Upper lobe of left lung (tissue), 6 donors: ENCODE data around the gene CNOT3. TPM values are rescaled to one million over a fixed set of nuclear protein-coding genes. Genes with fewer than 3 reads are reported as not detected.
"Not testable (repeated sequence)": the region's sequence is repeated elsewhere in the genome, so short reads cannot be mapped to it uniquely, and the experiment has no call there.

Source experiments
- ATAC-seq, 2 donors: fragments of 200-7000 bp; cut with Tn5 transposase; one replicate each; pipeline ENCODE4 v1.9.1; 2022; ENCODE audit warnings: mild to moderate bottlenecking in 2 of 2, moderate library complexity in 2 of 2; ENCODE audit not compliant: low FRiP score in 2 of 2
- DNase-seq, 2 donors: peaks; one replicate each; pipeline ENCODE4 v3.0.0-alpha.2; 2019 to 2020
- H3K27ac ChIP-seq, 4 donors: fragments of 200-600 bp; sonication (generic); one replicate each; pipeline ENCODE4 v1.5.1; 2016 to 2019
- H3K27me3 ChIP-seq, 4 donors: fragments of 200-600 bp; sonication (generic); one replicate each; pipeline ENCODE4 v1.5.1; 2017 to 2019
- H3K36me3 ChIP-seq, 4 donors: fragments of 200-600 bp; sonication (generic); one replicate each; pipeline ENCODE4 v1.5.1; 2016 to 2019
- H3K4me1 ChIP-seq, 4 donors: fragments of 200-600 bp; sonication (generic); one replicate each; pipeline ENCODE4 v1.5.1; 2018 to 2019
- H3K4me3 ChIP-seq, 4 donors: fragments of 200-600 bp; sonication (generic); one replicate each; pipeline ENCODE4 v1.5.1; 2017 to 2019; ENCODE audit warnings: mild to moderate bottlenecking in 2 of 4, moderate library complexity in 1 of 4
- H3K9me3 ChIP-seq, 4 donors: fragments of 200-600 bp; sonication (generic); one replicate each; pipeline ENCODE4 v1.5.1; 2018 to 2019
- EP300 ChIP-seq, 4 donors: sonication (generic); formaldehyde crosslinking; IDR thresholded peaks; one replicate each; pipeline ENCODE4 v1.5.1; 2017; ENCODE audit warnings: antibody characterized with exemption in 4 of 4, control low read depth in 2 of 4
- POLR2A ChIP-seq, 4 donors: fragments of 450-650 bp; IDR thresholded peaks; one replicate each; pipeline ENCODE4 v1.5.1; 2016 to 2017; ENCODE audit warnings: antibody characterized with exemption in 4 of 4, mild to moderate bottlenecking in 2 of 4
- POLR2AphosphoS5 ChIP-seq, 2 donors: sonication (generic); formaldehyde crosslinking; IDR thresholded peaks; one replicate each; pipeline ENCODE4 v1.5.1; 2017; ENCODE audit warnings: antibody characterized with exemption in 2 of 2
- WGBS, 2 donors: methylation state at CpG; one replicate each; pipeline ENCODE4 v1.1.5; 2017 to 2018; 5-methylcytosine and 5-hydroxymethylcytosine counted together
- total RNA-seq, 6 donors: library from RNA; depleted of rRNA in 4 of 6; stranded (reverse); fragments of >200 nt in 4 of 6; gene quantifications; one replicate each; pipeline versions ENCODE4 v1.1.0 to v1.2.1, GENCODE V29; 2016 to 2021
- TF ChIP-seq, protein P1 (sequence below), 6 experiments: fragments of 450-650 bp in 4 of 6; fragments of 200-600 bp in 2 of 6; sonication (generic) in 2 of 6; IDR thresholded peaks; one replicate each; pipeline ENCODE4 v1.5.1; 2016 to 2019; ENCODE audit warnings: antibody characterized with exemption in 6 of 6
- donor health status: DM: no; HTN: no; CAD: no; lungs with moderate emphysema.
- donor health status: DM: no; HTN: yes; CAD: no; lungs with severe emphysema.

The CNOT3 gene
- total RNA-seq, result 10 to 100 TPM; 18.8 to 65.0 (median 36.6) TPM

DNA sequence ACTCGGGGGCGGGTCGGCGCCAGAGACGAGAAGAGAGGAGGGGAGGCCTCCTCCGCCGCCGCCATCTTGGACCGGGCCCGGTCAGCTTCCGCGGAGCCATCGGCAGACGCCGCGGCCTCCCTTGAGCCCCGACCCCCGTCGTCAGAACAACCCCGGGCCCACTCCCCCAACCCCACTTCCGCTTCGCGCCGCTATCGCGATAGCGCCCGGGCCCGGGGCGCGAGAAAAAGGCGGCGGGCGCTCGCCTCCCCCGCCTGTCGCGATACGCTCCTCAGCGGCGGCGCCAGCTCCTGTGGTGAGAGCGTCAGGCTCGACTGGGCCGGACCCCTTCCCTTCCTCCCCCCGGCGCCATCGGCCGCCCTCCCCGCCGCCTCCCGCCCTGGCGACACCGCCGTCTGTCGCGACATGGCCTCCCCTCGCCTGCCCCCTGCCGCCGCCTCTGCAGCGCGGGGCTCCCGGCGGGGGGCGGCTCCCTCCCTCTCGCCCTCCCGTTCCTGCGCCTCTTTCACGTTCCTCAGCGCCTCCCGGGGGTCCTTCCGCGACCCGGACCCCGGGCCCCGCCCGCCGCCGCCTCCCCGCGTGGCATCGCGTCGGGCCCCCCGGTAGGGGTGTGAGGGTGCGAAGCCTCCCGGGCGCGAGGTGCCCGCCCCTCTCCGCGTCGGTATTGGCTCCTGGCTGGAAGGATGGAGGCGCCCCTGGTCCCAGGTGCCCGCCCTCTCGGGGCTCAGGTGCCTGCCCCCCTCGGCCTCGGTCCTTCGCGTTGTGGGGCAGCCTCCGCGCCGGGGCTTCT lies at the start of gene CNOT3:
TSS of gene CNOT3 (plus strand) at position 64 of the 790 bp plus-strand sequence. CDS start 5,217 bp downstream, outside the sequence.
- Histone ChIP-seq H3K36me3 (peaks cover 4 to 19% (median 9%) of the 10 kb centered on the region in 4 donors), H3K27me3 (no peaks in the 10 kb centered on the region), H3K4me3 (peak within 1 kb of the TSS; percentile 92 to 100 (median 94)), H3K27ac (peak within 1 kb of the TSS; percentile 93 to 99 (median 96)), H3K9me3 (no peaks in the 10 kb centered on the region), H3K4me1 (peaks cover 32 to 44% (median 38%) of the 10 kb centered on the region in 4 donors)
- ATAC-seq (no peak), DNase-seq (peak in 1 of 2 donors; percentile 89)
- TF ChIP-seq, protein P1, sequence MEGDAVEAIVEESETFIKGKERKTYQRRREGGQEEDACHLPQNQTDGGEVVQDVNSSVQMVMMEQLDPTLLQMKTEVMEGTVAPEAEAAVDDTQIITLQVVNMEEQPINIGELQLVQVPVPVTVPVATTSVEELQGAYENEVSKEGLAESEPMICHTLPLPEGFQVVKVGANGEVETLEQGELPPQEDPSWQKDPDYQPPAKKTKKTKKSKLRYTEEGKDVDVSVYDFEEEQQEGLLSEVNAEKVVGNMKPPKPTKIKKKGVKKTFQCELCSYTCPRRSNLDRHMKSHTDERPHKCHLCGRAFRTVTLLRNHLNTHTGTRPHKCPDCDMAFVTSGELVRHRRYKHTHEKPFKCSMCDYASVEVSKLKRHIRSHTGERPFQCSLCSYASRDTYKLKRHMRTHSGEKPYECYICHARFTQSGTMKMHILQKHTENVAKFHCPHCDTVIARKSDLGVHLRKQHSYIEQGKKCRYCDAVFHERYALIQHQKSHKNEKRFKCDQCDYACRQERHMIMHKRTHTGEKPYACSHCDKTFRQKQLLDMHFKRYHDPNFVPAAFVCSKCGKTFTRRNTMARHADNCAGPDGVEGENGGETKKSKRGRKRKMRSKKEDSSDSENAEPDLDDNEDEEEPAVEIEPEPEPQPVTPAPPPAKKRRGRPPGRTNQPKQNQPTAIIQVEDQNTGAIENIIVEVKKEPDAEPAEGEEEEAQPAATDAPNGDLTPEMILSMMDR (IDR thresholded peaks at IDR 0.05), result no peak
- TF ChIP-seq POLR2A (IDR thresholded peaks at IDR 0.05), result peak in 3 of 4 donors; percentile 17 to 90 (median 78)
- TF ChIP-seq POLR2AphosphoS5 (IDR thresholded peaks at IDR 0.05), result peak; percentile 79 to 91
- 1% methylated on average over 29 of the region's 103 CpGs; no CpG with 5 or more reads in 1 of the 2 donors for WGBS, 2 donors

DNA sequence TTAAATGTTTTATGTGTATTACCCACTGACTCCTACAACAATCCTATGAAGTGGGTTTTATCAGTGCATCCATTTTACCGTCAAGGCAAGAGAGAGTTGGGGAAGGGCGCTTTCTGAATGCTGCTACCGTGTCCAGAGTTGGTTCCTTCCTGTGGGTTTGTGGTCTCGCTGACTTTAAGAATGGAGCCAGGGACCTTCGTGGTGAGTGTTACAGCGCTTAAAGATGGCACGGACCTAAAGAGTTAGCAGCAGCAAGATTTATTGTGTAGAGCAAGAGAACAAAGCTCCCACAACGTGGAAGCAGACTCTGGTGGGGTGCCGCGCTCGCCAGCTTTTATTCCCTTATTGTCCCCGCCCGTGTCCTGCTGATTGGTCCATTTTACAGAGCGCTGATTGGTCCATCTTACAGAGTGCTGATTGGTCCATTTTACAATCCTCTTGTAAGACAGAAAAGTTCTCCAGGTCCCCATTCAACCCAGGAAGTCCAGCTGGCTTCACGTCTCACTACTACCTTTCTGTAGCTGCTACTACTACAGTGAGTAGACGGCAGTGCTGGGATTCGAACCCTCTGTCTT lies 43.0 kb upstream of the CNOT3 start:
- DNase-seq (no peak), ATAC-seq (no peak)
- 70 to 83% methylated on average over 16 to 17 of the region's 17 CpGs for WGBS, 2 donors

DNA sequence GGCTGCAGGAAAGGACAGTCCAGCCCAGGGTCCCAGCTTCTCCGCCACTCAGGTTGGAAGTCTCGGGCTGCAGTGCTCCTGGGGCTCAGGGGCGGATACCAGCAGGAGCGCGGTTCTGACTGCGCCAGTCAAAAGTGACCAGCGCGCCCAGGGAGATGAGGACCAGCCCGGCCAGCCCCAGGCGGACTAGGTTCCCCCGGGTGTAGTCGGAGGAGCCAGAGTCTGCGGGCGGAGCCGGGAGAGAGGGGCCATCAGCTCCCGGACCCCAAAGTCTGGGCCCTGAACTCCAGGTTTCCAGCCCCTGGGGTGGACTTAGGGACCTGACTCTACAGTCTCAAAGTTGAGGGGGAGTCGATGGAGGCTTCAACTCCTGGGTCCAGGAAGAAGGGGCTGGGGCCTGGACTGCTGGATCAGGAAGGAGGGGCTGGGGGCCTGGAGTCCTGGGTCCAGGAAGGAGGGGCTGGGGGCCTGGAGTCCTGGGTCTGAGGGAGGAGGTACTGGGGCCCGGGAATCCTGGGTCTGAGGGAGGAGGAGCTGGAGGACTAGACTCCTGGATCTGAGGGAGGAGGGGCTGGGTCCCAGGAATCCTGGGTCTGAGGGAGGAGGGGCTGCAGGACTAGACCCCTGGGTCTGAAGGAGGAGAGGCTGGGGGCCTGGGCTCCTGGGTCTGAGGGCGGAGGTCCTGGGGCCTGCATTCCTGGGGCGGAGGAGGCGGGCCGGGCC lies 42.3 kb upstream of the CNOT3 start:
- Histone ChIP-seq H3K9me3 (no peaks in the 10 kb centered on the region), H3K27me3 (peaks cover 0 to 8% (median 3%) of the 10 kb centered on the region in 4 donors), H3K27ac (peak overlapping the region in 1 of 4 donors; percentile 65), H3K4me3 (peak overlapping the region in 3 of 4 donors; percentile 22 to 45 (median 33)), H3K36me3 (no peaks in the 10 kb centered on the region), H3K4me1 (peaks cover 6 to 16% (median 9%) of the 10 kb centered on the region in 4 donors)
- DNase-seq (peak in 1 of 2 donors; percentile 59), ATAC-seq (no peak)
- WGBS, 2 donors, result 73 to 81% methylated on average over 10 to 22 of the region's 22 CpGs
- TF ChIP-seq, protein P1 (IDR thresholded peaks at IDR 0.05), result no peak
- no peak for TF ChIP-seq POLR2A (IDR thresholded peaks at IDR 0.05)
- TF ChIP-seq POLR2AphosphoS5 (IDR thresholded peaks at IDR 0.05), result no peak
- no peak for TF ChIP-seq EP300 (IDR thresholded peaks at IDR 0.05)

More for the DNA sequence above, 43.0 kb upstream of the CNOT3 start:
- Histone ChIP-seq H3K4me3 (no peak overlapping the region), H3K36me3 (no peaks in the 10 kb centered on the region), H3K27me3 (peaks cover 0 to 8% (median 3%) of the 10 kb centered on the region in 4 donors), H3K27ac (no peak overlapping the region), H3K4me1 (peaks cover 6 to 16% (median 9%) of the 10 kb centered on the region in 4 donors), H3K9me3 (no peaks in the 10 kb centered on the region)
- TF ChIP-seq, protein P1 (IDR thresholded peaks at IDR 0.05), result no peak
- TF ChIP-seq POLR2AphosphoS5 (IDR thresholded peaks at IDR 0.05) (no peak), POLR2A (IDR thresholded peaks at IDR 0.05) (no peak), EP300 (IDR thresholded peaks at IDR 0.05) (no peak)

DNA sequence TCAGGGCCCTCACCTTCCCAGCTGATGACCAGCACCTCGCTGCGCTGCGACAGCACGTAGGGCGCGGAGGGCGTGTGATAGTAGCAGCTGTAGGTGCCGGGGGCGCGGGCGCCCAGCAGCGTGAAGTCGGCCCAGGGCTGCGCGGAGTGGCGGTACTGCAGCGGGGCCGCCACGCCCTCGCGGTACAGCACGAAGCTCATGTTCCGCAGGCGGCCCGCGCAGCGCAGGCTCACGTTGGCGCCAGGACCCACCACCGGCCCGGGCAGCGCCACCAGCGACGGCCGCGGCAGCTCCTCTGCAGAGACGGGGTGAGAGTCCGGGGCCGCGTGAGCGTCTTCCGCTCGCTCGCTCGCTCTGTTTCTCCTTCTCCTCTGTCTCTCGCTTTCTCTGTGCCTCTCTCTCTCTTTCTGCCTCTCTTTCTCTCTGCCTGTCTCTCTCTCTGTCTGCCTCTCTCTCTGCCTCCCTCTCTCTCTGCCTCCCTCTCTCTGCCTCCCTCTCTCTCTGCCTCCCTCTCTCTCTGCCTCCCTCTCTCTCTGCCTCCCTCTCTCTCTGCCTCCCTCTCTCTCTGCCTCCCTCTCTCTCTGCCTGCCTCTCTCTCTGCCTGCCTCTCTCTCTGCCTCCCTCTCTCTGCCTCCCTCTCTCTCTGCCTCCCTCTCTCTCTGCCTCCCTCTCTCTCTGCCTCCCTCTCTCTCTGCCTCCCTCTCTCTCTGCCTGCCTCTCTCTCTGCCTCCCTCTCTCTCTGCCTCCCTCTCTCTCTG lies 41.5 kb upstream of the CNOT3 start:
- peak overlapping the region in 3 of 4 donors; percentile 22 to 45 (median 33) for H3K4me3 ChIP-seq
- peak; percentile 52 to 91 for DNase-seq
- TF ChIP-seq, protein P1 (IDR thresholded peaks at IDR 0.05), result peak in 1 of 6 experiments; percentile 36
- H3K9me3 ChIP-seq, H3K36me3 ChIP-seq, H3K27me3 ChIP-seq: not testable (repeated sequence)
- H3K27ac ChIP-seq, result peak overlapping the region in 2 of 4 donors; percentile 65 to 67
- peaks cover 6 to 16% (median 9%) of the 10 kb centered on the region in 4 donors for H3K4me1 ChIP-seq
- WGBS, 2 donors, result 1 to 5% methylated on average over 22 to 23 of the region's 46 CpGs
- peak; percentile 71 to 90 for ATAC-seq
